ENCODE data around the gene SCN5A.

The SCN5A gene

DNA sequence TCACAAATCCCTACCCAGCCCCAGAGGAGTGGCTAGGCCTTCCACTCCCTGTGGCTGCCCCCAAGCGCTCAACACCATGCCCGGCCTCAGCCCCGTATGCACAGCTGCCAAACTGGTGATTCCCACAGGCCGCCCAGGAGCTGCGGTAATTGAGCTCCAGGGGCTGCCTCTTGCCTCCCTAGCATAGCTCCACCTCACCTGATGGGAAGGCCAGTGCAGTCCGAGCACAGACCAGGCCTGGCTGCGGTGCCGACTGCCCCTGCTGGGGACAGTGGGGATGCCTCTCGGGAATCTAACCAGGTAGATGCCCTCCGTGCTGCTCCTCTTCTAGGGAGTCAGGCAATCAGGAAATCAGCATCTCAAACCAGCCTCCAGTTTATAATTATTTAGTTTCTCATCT is 25.9 kb downstream of the SCN5A start:
- no peak for DNase-seq (ENCODE audit: low read depth in 1 of 2, low spot score in 1 of 2)

DNA sequence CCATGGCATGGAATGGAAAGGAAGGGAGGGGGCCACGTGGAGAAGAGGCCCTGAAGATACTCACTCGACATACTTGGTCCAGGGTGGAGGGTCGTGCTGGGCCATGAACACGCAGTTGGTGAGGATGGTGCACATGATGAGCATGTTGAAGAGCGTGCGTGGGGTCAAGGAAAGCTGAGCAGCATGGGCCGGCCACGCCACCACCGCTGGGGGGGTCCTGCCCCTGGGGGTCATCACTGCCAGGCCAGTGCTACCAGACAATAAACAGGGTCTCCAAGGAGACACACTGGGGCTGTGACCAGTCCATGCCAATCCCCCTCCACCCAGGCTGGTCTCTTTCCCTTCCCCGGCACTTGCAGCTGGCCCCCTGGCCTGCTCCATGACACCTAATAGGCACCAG is 27.2 kb downstream of the SCN5A start:
- DNase-seq (ENCODE audit: low read depth in 1 of 2, low spot score in 1 of 2): no peak

DNA sequence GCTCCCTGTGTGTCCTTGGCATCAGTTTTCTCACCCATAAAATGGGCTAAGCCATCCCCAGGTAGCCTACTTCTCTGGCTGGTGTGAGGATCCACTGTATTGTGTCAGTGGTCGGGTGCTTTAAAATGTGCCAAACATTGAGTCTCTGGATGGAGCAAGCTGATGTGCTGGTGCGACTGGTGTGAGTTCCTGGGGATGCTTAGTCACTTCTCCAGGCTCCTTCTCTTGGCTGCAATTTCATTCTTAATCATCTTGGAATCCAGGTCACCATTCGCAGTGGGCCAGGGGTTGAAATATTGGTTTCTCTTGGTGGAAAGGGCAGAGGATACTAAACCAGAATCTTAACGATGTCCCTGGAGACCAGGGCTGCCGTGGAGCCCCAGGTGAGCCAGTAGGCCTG is 29.3 kb downstream of the SCN5A start:
- no peak for DNase-seq (ENCODE audit: low read depth in 1 of 2, low spot score in 1 of 2)

DNA sequence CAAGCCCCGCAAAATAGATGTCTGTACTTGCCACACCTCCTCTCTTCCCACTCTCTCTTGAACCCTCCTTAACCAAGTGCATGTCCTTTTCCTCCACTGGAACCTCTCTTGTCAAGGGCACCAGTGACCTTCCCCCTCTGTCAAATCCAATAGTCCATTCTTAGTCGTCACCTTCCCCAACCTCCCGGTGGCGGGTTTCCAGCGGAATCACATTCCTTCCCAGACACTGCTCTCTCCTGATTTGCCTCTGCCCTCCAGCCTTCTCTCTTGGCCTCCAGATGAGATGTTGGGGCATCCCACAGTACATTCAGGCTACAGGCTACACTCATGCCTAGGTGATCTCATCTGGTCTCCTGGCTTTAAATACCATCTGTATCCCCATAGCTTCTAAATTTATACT is 31.1 kb downstream of the SCN5A start:
- no peak for DNase-seq (ENCODE audit: low read depth in 1 of 2, low spot score in 1 of 2)

DNA sequence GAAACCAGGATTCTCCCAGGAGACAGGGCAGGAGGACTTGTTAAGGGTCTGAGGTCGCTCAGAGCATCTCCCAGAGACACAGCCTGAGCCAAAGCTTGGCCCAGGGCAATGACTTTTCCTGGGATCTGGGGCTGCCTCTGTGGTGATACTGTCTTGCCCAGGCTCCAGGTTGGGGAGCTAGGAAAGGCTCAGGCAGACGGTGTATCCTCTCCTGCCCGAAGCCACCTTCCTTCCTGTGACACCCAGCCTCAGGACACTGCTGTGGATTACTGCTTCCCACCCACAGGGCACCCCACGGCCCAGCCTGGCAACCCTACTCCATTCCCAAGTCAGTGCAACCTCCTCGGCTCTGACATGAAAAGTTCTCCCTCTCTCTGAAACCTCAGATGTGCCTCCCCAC is 31.9 kb downstream of the SCN5A start:
- no peak for DNase-seq (ENCODE audit: low read depth in 1 of 2, low spot score in 1 of 2)

DNA sequence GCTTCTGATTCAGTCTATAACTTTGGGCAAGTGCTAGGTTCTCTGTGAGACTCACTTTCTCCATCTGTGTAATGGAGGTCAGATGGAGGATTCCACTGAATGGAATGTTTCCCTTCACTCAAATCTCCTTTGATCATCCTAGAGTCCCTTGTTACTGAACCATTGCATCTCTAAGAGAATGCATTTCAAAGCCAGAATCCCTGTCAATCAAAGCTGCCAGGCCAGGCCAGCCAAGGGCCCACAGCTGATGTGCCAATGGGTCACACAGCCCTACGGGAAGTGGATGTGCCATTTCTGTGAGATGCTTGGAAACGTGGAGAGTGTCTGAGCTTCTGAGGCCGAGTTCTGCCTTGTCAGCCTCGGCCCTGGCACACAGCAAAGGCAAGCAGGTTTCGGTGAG is 32.4 kb downstream of the SCN5A start:
- no peak for DNase-seq (ENCODE audit: low read depth in 1 of 2, low spot score in 1 of 2)

DNA sequence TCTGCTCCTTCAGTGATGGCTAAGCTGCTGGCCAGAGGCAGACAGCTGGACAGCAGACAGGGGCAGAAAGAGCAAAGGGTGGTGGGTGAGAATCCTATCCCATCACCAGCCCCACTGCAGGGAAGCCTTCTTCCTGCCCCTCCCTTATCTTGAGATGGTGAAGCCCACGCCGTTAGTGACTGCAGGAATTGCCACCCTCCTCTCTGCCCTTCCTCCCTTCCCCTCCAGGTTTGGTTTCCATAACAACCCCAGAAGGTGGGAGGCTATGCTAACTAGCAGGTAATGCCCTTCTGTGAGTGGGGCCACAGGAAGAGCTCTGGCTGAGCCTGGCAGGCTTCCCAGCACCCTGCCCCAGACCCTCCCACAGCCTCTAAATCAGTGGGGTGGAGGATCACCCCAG is 32.8 kb downstream of the SCN5A start:
- no peak for DNase-seq (ENCODE audit: low read depth in 1 of 2, low spot score in 1 of 2)

DNA sequence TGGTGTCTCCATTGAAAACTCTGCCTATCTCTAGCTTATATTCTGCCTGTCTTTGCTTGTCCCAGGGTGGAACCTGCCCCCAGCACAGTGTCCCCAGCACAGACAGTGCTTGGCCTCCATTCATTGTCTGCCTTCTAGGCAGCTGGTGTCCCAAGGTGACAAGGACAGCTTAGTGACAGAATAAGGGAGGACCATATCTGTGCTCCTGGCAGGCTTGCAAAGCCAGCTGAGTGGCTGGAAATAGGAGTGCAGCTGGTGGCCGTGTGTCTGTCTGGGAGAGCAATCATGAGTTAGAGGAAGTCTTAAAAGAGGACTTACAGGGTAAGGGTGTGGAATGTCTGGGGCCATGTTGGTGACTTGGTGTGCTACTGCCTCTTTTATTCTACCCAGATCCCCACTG is 33.4 kb downstream of the SCN5A start:
- DNase-seq (ENCODE audit: low read depth in 1 of 2, low spot score in 1 of 2): no peak

DNA sequence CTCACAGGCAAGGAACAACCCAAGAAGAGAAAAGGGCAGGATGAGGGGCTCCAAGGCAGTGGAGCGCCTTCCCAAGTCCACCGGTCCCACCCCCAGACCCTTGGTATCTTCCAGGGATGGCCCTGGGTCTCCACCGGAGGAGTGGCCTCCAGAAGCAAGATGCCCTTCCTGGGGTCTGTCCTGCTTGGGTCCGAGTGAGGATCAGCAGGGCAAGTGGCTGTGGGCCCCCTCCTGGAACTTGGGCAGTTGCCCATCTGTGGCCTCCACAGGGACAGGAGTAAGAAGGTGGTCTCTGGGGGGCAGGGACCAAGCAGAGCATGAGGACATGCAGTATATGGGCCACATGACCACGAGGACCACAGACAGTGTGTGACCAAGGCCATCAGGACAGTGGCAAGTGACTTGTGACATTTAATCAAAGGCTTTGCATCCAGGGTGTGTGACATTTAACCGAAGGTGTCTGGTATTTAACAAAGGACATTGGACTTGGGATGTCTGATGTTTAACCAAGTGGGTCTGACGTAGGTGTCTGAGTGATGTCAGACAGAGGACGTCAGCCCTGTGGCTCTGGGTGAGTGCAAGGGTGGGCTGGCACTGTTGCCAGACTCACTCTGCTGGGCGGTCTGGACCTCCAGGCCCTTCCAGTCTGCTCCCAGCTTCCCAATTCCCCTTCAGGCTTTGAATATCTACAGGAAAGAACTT is 34.7 kb downstream of the SCN5A start:
- DNase-seq (ENCODE audit: low read depth in 1 of 2, low spot score in 1 of 2): no peak

DNA sequence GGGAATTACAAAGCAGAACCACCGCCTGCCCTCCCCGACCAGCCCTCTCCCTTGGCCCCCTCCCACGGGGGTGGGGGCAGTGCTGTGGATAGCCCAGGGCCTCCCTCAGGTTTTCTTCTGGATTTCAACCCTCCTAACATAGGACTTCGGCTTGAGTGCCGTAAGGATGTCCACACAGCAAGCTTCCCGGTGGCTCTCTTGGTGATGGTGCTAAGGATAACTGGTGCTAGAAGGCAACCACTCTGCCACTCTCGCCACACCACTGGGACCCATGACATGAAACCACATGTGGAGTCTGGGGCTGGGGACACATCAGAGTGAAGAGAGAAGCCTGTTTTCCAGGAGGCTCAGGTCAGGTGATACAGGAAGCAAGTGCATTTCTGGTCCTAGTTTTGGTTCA is 35.4 kb downstream of the SCN5A start:
- no peak for DNase-seq (ENCODE audit: low read depth in 1 of 2, low spot score in 1 of 2)

DNA sequence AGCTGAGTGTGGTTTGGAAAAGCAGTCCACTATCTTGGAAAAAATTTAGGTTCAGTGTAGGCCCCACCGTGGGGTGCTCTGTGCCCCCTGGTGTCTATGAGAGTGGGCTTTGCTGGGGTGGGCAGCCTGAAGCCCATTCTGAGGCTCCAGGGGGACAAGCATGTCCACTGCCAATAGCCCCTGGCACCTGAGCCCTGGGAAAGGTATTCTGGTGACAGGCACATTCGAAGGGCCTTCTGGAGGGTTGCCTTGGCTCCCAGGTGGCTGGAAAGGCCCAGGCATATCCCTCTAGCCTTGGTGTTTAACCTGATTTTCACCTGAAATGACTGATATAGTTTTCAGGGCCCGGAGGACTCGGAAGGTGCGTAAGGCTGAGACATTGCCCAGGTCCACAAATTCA is 36.1 kb downstream of the SCN5A start:
- no peak for DNase-seq (ENCODE audit: low read depth in 1 of 2, low spot score in 1 of 2)

DNA sequence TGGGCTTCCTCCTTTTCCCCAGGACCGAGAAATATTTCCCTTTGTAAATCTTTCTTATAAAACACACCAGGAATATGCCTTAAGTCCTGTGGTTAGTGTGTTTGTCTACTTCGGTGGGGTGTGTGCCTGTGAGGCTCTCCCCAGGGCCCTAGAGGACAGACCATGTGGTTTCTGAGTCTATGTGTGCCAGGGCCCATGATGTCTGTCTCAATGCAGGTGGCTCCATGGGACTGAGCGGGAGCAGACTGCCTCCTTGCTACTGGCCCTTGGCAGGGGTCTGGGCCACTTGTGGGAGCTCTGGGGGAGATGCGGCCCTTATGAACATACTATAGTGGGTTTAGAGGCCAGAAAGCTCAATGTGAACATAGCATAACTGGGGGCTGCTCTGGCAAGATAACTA is 37.6 kb downstream of the SCN5A start:
- no peak for DNase-seq (ENCODE audit: low read depth in 1 of 2, low spot score in 1 of 2)

DNA sequence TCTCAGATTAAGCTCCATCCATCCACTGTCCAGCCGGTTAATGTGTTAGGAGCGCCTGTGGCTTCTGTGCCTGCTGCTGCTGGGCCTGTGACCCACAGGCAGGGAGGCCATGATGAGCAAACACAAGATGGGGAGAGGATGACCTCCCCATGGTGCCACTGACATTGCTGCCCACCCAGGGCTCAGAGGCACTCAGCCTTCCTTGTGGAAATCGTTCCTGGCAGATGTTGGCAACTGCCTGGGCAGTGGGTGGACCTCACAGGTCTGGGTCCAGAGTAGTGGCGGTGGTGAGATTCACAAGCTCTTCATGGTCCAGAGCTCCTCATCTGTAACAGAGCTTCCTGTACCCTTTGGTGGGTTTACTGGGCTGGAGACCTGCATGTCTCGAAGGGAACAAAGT is 38.6 kb downstream of the SCN5A start:
- DNase-seq (ENCODE audit: low read depth in 1 of 2, low spot score in 1 of 2): no peak

DNA sequence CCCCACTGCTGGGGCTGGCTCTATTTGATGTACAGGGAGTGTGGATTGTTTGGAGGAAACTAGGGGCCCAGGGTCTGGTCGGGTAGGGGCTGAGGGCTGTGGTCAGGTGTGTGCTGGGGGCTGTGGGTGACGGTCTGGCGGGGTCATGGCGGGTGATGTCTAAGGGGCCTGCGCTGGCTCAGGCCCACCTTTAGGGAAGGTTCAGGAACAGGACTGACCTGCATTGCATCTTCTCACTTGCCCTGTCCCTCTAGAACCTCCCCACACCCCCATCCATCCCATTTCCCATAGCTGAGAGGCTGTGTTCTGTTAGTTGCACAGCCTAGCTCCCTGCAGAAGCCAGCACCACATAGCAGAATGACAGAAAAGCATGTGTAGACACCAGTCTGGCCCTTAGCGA is 39.1 kb downstream of the SCN5A start:
- no peak for DNase-seq (ENCODE audit: low read depth in 1 of 2, low spot score in 1 of 2)

DNA sequence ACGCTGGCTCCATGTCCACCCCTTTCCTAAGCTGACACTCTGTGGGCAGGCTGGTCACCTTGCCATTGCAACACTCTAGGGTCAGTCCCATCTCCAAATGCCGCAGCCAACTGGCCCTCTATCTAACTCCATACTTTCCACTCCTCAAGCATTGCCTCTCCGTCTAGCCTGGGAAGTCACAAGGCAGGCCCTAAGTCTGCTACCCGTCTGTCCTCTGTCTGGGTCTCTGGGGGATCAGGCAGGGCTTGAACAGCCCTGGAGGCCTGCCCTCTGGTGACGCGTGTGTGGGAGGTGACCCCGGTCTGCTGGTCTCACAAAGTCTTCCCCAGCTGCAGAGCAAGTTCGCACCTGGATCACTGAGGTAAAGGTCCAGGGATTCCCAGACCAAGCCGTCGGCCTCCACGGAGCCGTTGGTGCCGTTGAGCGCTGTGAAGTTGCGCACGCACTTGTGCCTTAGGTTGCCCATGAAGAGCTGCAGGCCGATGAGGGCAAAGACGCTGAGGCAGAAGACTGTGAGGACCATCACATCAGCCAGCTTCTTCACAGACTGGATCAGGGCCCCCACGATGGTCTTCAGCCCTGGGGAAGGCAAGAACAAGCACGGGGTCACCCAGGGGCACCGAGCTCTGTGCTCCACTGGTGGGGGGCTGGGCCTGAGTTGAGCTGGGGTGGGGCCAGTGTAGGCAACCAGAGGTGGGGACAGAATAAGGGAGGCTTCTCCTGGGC is 39.9 kb downstream of the SCN5A start:
- no peak for DNase-seq (ENCODE audit: low read depth in 1 of 2, low spot score in 1 of 2)

DNA sequence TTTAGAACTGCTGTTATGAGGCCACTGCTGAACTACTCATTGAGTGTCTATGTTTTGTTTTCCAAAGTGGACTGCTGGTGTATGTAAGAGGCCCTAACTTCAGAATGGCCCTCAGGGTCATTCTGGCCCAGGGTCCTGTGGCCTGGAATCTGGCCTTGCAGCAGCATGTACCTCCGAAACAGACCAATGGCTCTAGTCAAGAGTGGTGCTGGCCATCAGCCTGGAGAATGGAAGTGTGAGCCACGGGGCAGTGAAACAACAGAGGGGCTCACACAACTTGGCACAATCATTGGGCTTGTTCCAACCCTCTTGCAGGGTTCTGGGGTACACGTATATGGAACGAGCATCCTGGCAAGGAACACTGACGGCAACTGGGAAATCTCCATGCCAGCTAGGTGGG is 40.5 kb downstream of the SCN5A start:
- DNase-seq (ENCODE audit: low read depth in 1 of 2, low spot score in 1 of 2): no peak

DNA sequence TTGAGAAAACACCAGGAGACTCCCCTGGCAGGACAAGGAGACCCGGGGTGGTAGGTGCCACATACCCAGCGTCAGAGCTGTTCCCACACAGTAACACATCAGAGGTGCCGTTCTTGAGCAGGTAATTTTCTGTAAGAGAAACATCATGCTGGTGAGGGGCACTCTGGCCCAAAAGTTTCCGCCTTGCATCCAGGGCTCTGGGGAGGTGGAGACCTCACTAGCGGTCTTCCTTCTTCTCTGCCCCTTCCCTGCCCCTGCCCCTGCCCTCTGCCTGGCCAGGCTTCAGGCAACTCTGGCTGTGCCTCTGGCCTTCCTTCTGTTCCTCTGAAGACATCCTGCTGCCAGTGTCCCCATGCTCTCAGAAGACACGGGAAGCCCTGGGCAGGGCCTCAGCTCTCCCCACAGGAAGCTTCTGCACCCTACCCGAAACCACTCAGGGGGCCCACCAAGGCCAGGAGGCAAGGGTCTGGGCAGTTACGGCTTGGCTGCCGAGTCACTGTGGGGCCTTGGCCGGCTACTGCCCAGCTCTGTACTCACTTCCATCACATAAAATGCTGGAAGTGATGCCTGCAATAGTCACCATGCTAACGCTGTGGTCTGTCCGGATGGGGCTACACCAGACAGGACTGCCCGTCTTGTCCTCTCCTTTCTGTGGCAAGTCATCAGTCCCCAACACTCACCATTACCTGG is 41.3 kb downstream of the SCN5A start:
- DNase-seq (ENCODE audit: low read depth in 1 of 2, low spot score in 1 of 2): no peak

DNA sequence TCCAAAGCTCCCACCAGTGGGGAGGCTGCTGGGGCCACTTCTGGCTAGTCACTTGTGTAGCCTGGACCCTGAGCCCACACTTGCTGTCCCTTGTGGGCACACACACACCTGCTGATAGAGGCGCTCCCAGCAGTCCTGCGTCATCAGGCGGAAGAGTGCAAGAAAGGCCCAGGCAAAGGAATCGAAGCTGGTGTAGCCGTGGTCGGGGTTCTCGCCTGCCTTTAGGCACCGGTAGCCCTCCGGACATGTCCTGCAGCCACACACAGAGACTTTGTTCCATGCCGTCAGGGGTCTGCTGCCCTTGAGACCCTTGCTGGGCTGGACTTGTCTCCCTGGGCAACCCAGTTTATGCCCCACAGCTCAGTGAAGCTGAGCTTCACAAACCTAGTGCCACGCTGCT is 42.9 kb downstream of the SCN5A start:
- DNase-seq (ENCODE audit: low read depth in 1 of 2, low spot score in 1 of 2): no peak

DNA sequence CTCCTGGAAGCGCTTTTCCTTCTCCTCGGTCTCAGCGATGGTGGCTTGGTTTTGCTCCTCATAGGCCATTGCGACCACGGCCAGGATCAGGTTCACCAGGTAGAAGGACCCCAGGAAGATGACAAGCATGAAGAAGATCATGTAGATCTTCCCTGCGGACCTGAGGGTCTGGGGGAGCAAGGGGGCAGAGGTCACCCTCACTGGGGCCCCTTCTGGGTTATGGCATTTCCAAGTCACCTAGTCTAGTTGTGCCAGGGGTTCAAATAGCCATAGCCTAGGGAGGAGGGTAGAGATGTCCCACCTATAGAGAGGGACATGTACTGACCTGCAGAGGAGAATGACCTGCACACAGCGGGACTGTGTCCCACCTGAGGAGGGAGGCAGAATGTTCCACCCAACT is 43.5 kb downstream of the SCN5A start:
- no peak for DNase-seq (ENCODE audit: low read depth in 1 of 2, low spot score in 1 of 2)

DNA sequence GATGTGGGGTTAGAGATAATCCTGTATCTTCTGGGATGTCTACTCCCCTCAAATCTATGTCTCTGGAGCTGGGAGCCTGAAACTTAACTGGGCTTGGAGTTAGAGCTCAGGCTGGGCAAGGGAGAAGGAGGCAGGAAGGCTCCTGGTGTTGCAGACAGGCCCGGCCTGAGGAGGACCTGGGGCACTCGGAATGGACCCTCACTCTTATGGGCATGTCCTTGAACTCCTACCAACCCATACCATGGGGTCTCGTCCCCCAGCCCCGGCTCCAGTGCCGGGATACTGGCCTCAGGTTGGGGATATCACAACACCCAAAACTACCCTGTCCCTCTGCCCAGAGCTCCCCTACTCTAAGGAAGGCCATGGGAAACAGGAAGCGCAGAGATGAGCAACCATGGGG is 45.2 kb downstream of the SCN5A start:
- no peak for DNase-seq (ENCODE audit: low read depth in 1 of 2, low spot score in 1 of 2)

DNA sequence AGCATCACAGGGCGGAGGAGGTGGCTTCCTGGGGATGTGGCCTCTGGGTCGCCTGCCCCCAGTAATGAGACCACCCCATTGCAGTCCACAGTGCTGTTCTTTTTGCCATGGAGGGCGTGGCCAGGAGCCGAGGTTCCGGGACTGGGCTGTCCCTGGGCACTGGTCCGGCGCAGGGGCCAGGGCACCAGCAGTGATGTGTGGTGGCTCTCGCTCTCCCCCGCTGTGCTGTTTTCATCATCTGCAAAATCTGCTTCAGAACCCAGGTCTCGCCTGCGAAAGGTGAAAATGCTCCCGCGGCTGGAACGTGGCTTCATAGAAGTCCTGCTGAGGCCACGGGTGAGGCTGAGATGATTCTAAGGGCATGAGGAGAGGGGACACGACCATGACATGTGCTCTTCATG is 45.8 kb downstream of the SCN5A start:
- DNase-seq (ENCODE audit: low read depth in 1 of 2, low spot score in 1 of 2): no peak

DNA sequence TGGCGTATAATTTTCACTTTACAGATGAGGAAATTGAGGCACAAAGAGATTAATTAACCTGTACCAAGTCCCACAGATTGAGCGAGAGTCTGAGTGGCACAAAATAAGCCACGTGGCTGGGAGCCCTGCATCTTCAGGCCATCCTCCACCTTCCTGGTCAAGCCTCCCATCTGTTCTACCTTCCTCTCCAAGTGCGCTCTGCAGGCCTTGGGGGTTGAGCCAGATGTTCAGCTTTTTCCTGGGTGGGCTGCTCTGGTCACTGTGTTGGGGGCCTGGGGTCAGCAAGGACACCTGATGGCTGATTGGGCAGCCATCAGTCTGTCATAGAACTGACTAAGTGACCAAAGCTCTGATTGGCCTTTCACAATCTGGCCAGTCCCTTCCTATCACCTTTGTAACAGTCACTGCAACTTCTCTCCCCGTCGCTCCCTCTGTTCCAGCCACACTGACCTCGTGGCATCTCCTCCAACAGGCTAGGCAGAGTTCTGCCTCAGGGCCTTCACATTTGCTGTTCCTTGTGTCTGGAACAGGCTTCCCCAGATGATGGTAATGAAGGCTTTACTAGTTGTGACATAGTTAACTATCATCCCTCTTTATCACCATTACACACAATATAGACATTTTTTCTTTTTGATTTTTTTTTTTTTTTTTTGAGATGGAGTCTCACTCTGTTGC is 46.8 kb downstream of the SCN5A start:
- no peak for DNase-seq (ENCODE audit: low read depth in 1 of 2, low spot score in 1 of 2)
